Epithelial cell of prostate (primary cell): Measurements from ENCODE around the gene RAI1.
A peak's percentile ranks its signal among the peaks of the same experiment; 100 is the strongest.
"Not testable (repeated sequence)": the region's sequence is repeated elsewhere in the genome, so short reads cannot be mapped to it uniquely, and the experiment has no call there.

Experiments used
- DNase-seq: peaks from one replicate; pipeline ENCODE4 v3.0.0-alpha.2; 2011; ENCODE audit warnings: low read depth, low spot score
- H3K27ac ChIP-seq: fragments of 450-650 bp; 2 replicates; pipeline ENCODE4 v1.5.1; 2017; ENCODE audit warnings: mild to moderate bottlenecking

The RAI1 gene

DNA sequence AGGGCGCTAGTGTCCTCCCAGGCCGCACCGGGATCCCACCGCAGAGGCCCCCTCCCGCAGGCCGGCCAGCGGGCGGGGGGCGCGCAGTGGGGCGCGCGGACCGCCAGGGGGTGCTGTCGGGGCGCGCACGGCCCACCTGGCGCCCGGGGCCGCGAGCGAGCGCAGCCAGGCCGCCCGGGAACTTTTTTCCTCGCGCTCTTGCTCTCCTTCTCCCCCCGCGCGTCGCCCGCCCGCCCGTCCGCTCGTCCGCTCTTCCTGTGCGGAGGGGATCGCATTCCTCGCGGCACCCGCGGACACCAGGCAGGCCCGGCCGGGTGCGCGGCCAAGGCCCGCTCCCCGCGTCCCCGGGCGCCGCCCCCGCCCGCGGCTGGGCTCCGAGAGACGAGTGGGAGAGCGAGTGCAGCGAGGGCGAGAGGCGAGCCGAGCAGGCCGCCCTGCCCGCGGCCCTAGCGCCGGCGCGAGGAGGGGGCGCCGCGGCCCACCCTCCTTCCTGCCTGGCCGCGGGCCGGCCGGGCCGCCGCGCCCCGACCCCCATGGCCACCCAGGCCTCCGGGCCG is at the start of gene RAI1:
Gene RAI1, plus strand, starts transcription at position 272 of the 557 bp plus-strand sequence. CDS start 111,491 bp downstream, outside the sequence.
- peak within 1 kb of the TSS; percentile 90 for H3K27ac ChIP-seq
- no peak for DNase-seq

DNA sequence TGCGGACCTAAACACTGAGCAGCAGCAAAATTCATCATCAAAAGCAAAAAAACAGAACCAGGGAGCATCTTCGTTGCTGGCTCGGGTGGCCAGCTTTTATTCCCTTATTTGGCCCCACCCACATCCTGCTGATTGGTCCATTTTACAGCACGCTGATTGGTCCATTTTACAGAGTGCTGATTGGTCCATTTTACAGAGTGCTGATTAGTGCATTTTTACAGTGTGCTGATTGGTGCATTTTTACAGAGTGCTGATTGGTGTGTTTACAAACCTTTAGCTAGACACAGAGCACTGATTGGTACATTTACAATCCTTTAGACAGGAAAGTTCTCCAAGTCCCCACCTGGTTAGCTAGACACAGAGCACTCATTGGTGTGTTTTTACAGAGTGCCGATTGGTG is 48.6 kb upstream of the RAI1 start:
- H3K27ac ChIP-seq, DNase-seq: not testable (repeated sequence)

DNA sequence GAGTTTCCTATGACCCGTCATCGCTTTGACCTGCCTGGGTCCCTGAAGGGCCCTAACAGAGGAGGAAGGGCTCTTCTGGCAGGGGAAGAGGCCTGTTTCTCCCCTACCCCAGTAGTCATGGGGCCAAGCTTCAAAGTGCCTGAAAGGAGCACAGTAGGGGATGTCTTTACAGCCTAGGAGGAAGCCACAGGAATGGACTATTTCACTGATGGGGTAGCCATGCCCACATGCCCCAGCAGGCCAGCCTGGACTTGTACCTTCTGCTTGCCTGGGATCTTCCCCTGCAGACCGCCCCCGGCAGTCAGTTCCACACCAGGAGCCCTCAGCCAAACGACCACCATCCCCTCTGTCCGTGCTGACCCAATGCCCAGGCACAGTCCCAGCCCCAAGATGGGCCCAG is 47.9 kb upstream of the RAI1 start:
- DNase-seq = no peak
- no peak overlapping the region for H3K27ac ChIP-seq

DNA sequence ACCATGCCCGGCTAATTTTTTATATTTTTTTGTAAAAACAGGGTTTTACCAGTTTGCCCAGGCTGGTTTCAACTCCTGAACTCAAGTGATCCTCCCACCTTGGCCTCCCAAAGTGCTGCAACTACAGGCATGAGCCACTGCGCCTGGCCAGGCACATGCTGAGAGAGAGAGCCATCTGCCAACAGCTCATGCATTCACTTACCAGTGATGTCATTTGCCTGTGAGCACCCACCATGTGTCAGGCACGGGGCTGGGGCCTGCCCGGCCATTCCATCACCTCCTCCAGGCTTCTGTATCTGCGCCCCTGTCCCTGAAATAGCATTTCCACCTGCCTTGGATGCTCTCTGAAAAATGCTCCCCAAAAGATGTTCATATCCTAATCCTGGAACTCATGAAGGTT is 46.1 kb upstream of the RAI1 start:
- DNase-seq = no peak

GRCh38 chr17:17635537-17636271 is 45.6 kb upstream of the RAI1 start:
- not testable (repeated sequence) for DNase-seq, H3K27ac ChIP-seq

More for the DNA sequence above, 46.1 kb upstream of the RAI1 start:
- H3K27ac ChIP-seq = no peak overlapping the region

GRCh38 chr17:17636272-17636885 is 44.9 kb upstream of the RAI1 start:
- no peak overlapping the region for H3K27ac ChIP-seq
- DNase-seq = no peak

DNA sequence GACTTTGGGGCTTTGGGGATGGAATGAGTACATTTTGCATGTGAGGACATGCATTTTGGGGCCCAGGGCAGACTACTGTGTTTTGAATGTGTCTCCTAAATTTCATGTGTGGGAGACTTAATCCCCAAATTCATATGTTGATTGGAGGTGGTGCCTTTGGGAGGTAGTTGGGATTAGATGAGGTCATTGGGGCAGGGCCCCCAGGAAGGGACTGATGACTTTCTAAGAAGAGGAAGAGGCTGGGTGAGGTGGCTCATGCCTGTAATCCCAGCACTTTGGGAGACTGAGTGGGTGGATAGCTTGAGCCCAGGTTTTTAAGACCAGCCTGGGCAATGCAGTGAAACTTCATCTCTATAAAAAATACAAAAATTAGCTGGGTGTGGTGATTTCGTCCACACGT is 42.8 kb upstream of the RAI1 start:
- no peak overlapping the region for H3K27ac ChIP-seq
- DNase-seq = no peak

GRCh38 chr17:17639661-17640270 is 41.5 kb upstream of the RAI1 start:
- DNase-seq, H3K27ac ChIP-seq: not testable (repeated sequence)

GRCh38 chr17:17641621-17642409 is 39.4 kb upstream of the RAI1 start:
- no peak overlapping the region for H3K27ac ChIP-seq
- peak; percentile 10 for DNase-seq

DNA sequence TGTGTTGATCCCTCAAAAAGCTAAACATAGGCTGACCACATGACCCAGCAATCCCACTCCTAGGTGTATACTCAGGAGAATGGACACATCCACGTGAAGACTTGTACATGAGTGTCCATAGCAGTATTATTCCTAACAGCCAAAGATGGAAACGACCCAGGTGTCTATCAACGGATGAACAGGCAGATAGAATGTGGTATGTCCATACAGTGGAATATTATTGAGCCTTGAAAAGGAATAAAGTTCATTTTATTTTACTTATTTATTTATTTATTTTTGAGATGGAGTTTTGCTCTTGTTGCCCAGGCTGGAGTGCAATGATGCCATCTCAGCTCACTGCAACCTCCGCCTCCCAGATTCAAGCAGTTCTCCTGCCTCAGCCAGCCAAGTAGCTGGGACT is 36.1 kb upstream of the RAI1 start:
- not testable (repeated sequence) for H3K27ac ChIP-seq, DNase-seq

DNA sequence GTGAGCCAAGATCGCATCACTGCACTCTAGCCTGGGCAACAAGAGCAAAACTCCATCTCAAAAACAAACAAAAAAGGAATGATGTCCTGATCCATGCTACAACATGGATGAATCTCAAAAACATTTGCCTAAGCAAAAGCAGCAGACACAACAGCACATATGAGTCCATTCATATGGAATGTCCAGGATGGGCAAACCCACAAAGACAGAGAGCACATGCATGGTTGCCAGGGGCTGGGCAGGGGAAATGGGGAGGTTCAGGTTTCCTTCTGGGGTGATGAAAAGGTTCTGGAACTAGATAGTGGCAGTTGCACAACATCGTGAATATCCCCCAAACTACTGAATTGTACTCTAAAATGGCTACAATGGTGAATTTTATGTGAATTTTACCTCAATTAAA is 35.3 kb upstream of the RAI1 start:
- no peak for DNase-seq

DNA sequence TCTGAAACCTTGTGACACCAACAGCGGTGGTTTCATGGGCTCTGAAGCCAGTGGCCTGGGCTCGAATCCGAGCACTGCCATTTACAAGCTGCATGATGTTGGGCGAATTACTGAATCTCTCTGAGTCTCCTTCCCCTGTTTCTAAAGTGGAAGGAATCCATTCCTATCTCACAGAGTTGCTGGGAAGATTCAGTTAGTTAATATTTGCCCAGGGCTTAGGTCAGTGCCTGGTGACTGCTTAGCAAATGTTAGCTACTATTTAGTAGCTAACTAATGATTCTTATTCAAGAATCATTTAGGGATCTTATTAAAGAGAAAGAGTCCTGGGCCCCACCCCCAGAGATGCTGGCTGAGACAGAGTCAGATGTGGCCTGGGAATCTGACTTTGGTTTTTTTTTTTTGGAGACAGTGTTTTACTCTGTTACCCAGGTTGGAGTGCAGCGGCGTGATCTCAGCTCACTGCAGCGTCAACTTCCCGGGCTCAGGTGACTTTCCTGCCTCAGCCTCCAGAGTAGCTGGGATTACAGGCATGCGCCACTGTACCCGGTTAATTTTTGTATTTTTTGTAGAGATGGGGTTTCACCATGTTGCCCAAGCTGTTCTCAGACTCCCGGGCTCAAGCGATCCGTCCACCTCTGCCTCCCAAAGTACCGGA is 33.6 kb upstream of the RAI1 start:
- no peak for DNase-seq
- H3K27ac ChIP-seq = no peak overlapping the region

More for the DNA sequence above, 35.3 kb upstream of the RAI1 start:
- H3K27ac ChIP-seq = no peak overlapping the region

- no peak overlapping the region for H3K27ac ChIP-seq
- no peak for DNase-seq
These were observed 32.5 kb upstream of the RAI1 start for GRCh38 chr17:17648762-17649161.

DNA sequence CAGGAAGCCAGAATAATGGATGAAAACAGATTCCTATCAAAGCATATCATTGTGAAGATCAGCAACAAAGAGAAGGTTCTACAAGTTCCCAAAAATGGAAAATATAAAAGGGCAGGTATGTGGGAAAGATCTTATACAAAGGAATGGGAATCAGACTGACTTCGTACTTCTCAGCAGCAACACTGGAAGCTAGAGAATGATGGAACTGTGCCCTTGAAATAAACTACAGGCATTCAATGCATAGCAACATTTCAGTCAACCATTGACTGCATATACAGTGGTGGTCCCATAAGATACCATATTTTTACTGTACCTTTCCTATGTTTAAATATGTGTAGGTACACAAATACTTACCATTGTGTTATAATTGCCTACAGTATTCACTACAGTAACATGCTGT is 30.3 kb upstream of the RAI1 start:
- DNase-seq = no peak
- no peak overlapping the region for H3K27ac ChIP-seq

GRCh38 chr17:17653343-17653742 is 27.9 kb upstream of the RAI1 start:
- no peak for DNase-seq
- no peak overlapping the region for H3K27ac ChIP-seq

DNA sequence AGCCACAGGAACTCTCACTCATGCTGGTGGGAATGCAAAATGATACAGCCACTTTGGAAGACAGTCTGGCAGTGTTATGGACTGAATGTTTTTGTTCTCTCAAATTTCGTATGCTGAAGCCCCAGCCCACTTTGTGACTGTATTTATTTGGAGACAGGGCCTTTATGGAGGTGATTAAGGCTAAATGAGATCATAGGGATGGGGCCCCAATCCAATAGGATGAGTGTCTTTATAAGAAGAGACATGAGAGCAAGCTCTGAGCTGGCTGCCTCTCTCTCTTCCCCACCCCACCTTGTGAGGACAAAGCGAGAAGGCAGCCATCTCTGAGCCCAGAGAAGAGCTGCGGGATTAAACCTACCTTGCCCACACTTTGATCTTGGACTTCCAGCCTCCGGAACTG is 21.9 kb upstream of the RAI1 start:
- H3K27ac ChIP-seq = no peak overlapping the region
- DNase-seq = no peak

- no peak overlapping the region for H3K27ac ChIP-seq
- DNase-seq = no peak
These were observed 20.1 kb upstream of the RAI1 start for GRCh38 chr17:17661134-17661533.

DNA sequence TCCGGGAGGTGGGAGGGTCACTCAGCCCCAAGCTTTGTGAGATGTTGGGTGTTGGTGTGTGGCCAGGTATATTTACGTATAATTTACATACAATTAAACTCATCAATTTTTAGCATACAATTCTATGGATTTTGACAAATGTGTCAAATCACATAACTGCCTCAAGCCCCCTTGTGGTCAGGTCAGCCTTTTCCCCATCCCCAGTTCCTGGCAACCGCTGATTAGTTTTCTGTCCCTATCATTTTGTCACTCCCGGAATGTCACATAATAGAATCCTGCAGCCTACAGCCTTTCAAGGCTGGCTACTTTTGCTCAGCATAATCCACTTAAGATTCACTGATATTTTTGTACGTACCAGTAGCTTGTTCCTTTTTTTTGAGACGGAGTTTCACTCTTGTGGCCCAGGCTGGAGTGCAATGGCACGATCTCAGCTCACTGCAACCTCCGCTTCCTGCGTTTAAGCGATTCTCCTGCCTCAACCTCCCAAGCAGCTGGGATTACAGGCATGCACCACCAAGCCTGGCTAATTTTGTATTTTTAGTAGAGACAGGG is 19.3 kb upstream of the RAI1 start:
- H3K27ac ChIP-seq = no peak overlapping the region
- no peak for DNase-seq

DNA sequence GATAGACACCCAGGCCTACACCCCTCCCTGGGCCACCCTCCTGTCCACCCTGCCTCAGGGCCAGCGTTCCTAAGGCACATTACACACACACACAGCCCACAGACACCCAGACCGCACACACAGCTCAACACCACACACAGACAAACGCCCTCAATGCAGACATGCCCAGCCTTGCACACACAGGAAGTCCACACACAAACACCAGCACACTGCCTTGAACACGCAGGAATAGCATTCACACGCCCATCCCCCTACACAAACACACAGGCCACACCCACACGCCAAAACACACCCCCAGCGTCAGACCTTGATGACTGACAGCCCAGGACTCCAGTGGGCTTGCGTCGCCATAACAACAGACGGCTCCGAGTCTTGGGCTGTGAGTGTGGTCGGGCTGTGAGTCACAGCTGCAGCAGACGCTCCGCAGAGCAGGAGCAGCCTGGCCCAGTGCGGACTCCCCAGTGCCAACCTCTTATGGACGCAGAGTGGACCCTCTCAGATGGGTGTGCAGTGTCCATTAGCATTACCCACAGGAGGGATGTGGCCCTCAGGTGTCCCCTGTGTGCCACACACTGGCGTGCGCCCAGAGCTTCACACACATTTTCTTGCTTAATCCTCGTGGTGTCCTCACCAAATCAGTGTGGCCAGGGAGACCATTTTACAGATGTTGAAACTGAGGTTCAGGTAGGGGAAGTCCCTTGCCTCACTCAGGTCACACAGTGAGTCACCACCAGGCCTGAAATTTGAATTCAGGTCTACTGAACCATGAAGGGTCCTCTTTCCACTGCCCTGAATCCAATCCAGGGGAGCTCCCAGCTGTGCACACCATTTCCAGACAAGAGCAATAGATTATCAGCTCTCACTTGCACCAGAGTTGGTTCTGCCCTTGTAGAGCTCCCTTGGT is 17.8 kb upstream of the RAI1 start:
- DNase-seq = peak; percentile 76
- H3K27ac ChIP-seq = peak overlapping the region; percentile 16
